D721Med (cell line): ENCODE results near the gene TXNRD3.

ENCODE experiments used
- DNase-seq: peaks from one replicate; pipeline ENCODE4 v3.0.0; 2011; ENCODE audit warnings: low spot score; ENCODE audit not compliant: insufficient read length
- FAIRE-seq: peaks from 2 replicates; lab custom pipeline; 2011; peaks lifted over from hg19 to GRCh38; lab: Jason Lieb, UNC
- CTCF ChIP-seq: IDR thresholded peaks from 2 replicates; pipeline ENCODE4 v1.5.1; 2012; ENCODE audit warnings: mild to moderate bottlenecking, control low read depth; ENCODE audit not compliant: insufficient read depth; ENCODE audit errors: missing control alignments

The TXNRD3 gene

GRCh38 chr3:126665221-126665936 lies 10.5 kb upstream of the TXNRD3 start:
- TF ChIP-seq CTCF, result no peak
- no peak for DNase-seq

GRCh38 chr3:126664591-126665214 lies 9.8 kb upstream of the TXNRD3 start:
- TF ChIP-seq CTCF, result no peak
- no peak for FAIRE-seq
- no peak for DNase-seq

More at GRCh38 chr3:126665221-126665936, 10.5 kb upstream of the TXNRD3 start:
- no peak for FAIRE-seq

- DNase-seq, result no peak
- FAIRE-seq, result no peak
- no peak for TF ChIP-seq CTCF
These were observed 8.8 kb upstream of the TXNRD3 start for GRCh38 chr3:126663750-126664149.

- FAIRE-seq, result no peak
- no peak for TF ChIP-seq CTCF
These were observed 8.3 kb upstream of the TXNRD3 start for GRCh38 chr3:126663257-126663656.

GRCh38 chr3:126661532-126662364 lies 6.8 kb upstream of the TXNRD3 start:
- no peak for DNase-seq
- no peak for FAIRE-seq
- TF ChIP-seq CTCF, result no peak

More at GRCh38 chr3:126663257-126663656, 8.3 kb upstream of the TXNRD3 start:
- no peak for DNase-seq

- no peak for FAIRE-seq
- DNase-seq, result no peak
- no peak for TF ChIP-seq CTCF
These were observed 5.3 kb upstream of the TXNRD3 start for GRCh38 chr3:126659915-126660886.
